Fibroblast of skin of right quadriceps (primary cell): Measurements from ENCODE around the gene SNX3.
"Not testable (repeated sequence)": the region's sequence is repeated elsewhere in the genome, so short reads cannot be mapped to it uniquely, and the experiment has no call there.

ENCODE experiments used
- DNase-seq: peaks from one replicate; pipeline ENCODE4 v3.0.0-alpha.2; 2013

The SNX3 gene

DNA sequence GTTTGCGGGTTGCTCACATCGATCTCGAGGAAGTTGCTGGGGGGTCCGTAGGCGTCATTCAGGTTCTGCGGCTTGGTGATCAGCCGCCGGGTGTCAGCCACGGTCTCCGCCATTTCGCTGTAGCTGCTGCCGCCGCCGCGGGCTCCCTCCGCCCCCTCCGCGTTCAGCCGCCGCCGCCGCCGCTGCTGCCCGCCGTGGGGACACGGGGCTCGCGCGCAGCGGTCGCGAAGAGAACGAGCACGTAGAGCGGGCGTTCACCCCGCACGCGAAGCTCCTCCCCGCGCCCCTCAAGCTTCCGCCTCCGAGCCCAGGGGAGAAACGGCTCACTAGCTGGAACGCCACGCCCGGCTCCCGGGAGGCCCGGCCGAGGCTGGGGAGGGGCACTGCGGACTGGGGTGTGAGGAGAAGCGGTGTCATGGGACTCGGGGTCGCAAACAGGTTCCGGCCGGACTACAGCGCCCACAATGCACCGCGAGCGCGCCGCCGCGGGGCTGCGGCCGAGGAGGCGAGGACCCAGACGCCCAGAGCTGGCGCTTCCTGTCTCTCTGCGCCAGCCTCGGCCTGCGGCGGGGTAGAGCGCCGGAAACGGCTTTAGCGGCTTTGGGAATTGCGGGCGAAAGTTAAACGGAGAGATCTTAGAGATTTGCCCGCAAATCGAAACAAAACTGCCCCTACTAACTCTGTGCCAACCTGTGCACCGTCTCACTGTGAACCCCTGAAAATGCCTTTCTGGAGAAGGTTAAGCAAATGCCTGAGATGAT is at the start of gene SNX3:
Gene SNX3 (minus strand): TSS at position 232 of the 761 bp plus-strand sequence. CDS start 119 bp downstream, at position 113.
- peak; percentile 96 for DNase-seq

DNA sequence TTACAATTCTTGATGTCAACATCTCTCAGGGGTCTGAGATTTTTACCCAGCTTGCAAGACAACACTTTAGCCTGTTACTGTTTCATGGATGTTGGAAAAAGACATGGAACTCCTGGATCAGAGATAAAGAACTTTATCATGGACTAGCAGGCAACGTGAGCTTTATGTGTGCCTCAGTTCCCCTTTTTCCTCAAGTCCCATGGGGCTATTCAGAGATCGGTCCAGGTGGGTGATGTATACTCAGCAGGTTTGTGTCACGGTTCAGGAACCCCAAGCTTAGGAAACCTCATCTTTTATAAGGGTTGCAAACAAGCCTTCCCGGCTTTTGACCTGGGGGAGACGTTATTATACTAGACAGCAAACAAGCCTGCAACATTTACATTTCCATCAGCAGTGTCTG is 49.0 kb upstream of the SNX3 start:
- no peak for DNase-seq

DNA sequence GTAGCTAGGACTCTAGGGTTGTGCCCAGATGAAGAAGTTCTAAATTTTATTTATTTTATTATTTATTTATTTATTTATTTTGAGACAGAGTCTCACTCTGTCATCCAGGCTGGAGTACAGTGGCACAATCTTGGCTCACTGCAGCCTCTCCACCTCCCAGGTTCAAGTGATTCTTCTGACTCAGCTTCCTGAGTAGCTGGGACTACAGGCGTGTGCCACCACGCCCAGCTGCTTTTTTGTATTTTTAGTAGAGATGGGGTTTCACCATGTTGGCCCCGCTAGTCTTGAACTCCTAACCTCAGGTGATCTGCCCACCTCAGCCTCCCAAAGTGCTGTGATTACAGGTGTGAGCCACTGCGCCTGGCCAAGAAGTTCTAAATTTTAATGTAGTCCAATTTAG is 47.8 kb upstream of the SNX3 start:
- not testable (repeated sequence) for DNase-seq

GRCh38 chr6:108304646-108305045 is 43.8 kb upstream of the SNX3 start:
- no peak for DNase-seq

- DNase-seq = no peak
These were observed 41.5 kb upstream of the SNX3 start for GRCh38 chr6:108302386-108302785.

GRCh38 chr6:108295676-108296075 is 34.8 kb upstream of the SNX3 start:
- DNase-seq = no peak

GRCh38 chr6:108294727-108295625 is 34.1 kb upstream of the SNX3 start, which contains the start of gene AFG1L:
Gene AFG1L (plus strand): TSS chr6:108295054. CDS start chr6:108295080, 26 bp downstream.
- peak; percentile 86 for DNase-seq

- DNase-seq = no peak
These were observed 33.5 kb upstream of the SNX3 start for GRCh38 chr6:108294297-108294726.

- DNase-seq = no peak
These were observed 32.9 kb upstream of the SNX3 start for GRCh38 chr6:108293527-108294296.

GRCh38 chr6:108292561-108292960 is 31.7 kb upstream of the SNX3 start:
- not testable (repeated sequence) for DNase-seq

- DNase-seq = no peak
These were observed 30.3 kb upstream of the SNX3 start for GRCh38 chr6:108291091-108291490.

DNA sequence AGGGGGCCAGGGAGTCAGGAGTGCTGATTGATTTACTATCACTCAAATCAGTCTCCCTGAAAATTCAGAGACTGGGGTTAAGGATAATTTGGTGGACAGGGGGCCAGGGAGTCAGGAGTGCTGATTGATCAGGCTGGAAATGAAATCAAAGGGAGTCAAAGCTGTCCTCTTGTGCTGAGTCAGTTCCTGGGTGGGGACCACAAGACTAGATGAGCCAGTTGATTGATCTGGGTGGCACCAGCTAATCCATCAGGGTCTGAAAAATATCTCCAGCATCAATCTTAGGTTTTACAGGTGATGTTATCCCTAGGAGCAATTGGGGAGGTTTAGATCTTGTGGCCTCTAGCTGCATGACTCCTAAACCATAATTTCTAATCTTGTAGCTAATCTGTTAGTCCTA is 27.9 kb upstream of the SNX3 start:
- no peak for DNase-seq

- no peak for DNase-seq
These were observed 26.5 kb upstream of the SNX3 start for GRCh38 chr6:108287373-108287772.

GRCh38 chr6:108286366-108286765 is 25.5 kb upstream of the SNX3 start:
- no peak for DNase-seq

- DNase-seq = no peak
These were observed 24.5 kb upstream of the SNX3 start for GRCh38 chr6:108285381-108285780.

DNA sequence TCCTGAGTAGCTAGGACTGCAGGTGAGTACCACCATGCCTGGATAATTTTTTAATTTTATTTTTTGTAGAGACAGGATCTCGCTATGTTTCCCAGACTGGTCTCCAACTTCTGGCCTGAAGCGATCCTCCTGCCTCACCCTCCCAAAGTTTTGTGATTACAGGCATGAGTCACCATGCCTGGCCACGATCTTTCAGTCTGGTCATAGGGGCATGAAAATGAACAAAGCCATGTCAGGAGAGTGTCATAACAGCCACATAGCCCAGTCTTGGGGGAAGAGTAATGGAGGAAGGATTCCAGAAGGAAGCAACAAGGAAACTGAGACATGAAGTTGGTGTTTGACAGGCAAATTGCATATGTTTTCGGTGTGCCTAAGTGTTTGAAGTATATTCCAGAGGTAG is 17.0 kb upstream of the SNX3 start:
- no peak for DNase-seq

DNA sequence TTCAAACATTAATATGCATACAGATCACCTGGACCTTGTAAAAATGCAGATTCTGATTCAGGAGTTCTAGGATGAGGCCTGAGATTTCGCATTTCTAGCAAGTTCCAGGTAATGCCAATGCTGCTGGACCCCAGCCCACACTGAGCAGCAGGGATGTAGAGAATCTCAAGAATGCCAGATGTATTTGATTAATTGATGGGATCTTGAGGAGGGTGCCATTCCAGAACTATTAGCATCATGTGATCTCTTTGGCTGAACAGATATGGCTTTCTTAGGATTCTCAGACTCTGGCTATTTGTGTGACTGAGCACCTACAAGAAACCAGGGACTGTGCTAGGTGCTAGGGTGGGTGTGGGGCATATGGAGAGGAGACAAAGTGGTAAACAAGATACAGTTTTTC is 16.5 kb upstream of the SNX3 start:
- no peak for DNase-seq

- no peak for DNase-seq
These were observed 15.1 kb upstream of the SNX3 start for GRCh38 chr6:108275976-108276375.

- no peak for DNase-seq
These were observed 13.7 kb upstream of the SNX3 start for GRCh38 chr6:108274546-108274945.

GRCh38 chr6:108269955-108270354 is 9.1 kb upstream of the SNX3 start:
- DNase-seq = not testable (repeated sequence)

DNA sequence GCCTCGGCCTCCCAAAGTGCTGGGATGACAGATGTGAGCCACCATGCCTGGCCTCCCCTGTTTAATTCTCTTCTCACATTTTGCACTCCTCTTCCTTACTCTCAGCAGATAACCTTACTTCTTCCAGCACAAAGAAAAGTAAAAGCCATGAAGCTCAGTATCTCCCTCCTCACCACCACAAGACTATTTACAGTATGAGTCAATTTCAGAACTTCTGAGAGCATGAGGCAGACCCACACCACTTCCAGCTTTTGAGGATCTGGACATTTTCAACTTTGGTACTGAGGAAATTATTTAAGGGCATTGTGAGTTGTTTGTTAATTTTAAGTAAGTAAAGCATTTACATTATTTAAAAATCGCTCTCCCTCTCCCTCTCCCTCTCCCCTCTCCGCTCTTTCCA is 8.0 kb upstream of the SNX3 start:
- no peak for DNase-seq

GRCh38 chr6:108263371-108263770 is 2.5 kb upstream of the SNX3 start:
- no peak for DNase-seq
